Posterior cingulate gyrus (tissue), 11 donors: ENCODE data around the gene TFCP2L1.

ENCODE experiments used
- DNase-seq, 10 donors: peaks; one replicate each; pipeline versions ENCODE4 v3.0.0 to v3.0.0-alpha.2; 2020 to 2021; ENCODE audit warnings: mixed read lengths in 3 of 10
- intact Hi-C: fragments of 100-400 bp; cut with DNase I; formaldehyde crosslinking; loops from one replicate; pipeline ENCODE4 v1.15.1; 2023

Gene TFCP2L1

DNA sequence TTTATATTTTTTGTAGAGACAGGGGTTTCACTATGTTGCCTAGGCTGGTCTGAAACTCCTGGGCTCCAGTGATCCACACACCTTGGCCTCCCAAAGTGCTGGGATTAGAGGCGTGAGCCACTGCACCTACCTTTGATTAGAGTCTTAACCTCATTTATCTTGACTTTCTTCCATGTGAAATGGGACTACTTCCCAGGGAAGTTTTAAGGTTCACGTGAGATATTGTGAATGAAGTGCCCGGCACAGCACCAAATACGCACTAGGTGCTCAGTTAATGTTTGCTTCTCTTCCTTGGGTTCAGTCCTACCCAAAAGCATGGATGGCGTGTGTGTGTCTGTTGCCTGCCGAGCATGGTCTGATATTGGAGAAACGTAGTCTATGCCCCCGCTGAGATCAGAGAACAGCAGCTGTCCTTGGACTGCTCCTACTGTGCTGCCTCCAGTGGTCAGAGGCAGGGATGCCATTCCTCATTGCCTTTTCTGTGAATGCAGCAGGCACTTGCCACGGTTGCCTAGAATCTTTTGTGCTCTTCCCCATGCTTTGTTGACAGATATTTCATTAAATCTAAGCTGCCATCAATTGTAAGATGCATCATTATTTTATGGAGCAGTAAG, 12.3 kb upstream of the TFCP2L1 start:
- intact Hi-C loops: no loop called here
- peak in 5 of 10 donors; percentile 30 to 89 (median 34) for DNase-seq

GRCh38 chr2:121295911-121296650, 11.1 kb upstream of the TFCP2L1 start:
- intact Hi-C loops: no loop called here
- DNase-seq: no peak

- intact Hi-C loops: no loop called here
- DNase-seq: no peak
Measured at GRCh38 chr2:121294881-121295840, 10.2 kb upstream of the TFCP2L1 start.

DNA sequence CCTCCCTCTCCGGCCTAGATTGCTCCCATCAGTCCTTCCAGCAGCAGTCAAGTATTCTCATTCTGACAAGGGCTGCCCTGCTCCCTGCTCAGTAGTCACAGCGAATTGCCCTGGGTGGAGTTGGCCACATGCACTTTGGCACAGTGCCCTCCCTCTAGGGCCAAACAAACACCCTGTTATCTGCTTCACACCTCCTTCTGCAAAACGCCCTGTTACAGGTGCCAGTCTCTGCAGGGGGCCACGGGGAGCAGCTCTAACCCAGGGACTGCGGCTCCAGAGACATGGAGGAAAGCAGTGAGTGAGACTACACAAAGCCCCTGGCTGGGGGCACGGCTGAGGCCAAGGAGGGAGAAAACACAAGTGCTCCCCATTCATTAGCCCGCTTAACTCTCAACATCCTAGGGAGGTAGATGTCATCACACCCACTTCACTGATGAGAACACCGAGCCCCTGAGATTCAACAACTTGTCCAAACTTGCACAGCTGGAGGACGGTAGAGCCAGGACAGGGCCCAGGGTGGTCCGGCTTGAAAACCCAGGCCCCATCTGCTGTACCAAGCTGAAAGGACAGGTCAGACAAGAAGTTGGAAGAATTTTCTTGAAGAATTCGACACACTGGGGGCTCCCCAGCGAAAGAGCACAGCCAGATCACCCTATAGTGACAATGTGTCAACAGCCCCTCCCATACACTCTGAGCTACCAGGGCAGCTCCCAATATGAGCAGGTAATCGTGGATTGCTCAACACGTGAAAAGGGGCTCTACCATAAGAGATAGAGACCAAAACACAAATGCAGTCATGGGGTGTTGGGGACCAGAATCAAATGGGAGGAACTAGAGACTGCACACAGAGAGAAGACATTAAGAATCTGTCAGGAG, 8.7 kb upstream of the TFCP2L1 start:
- DNase-seq: no peak
- intact Hi-C loops: no loop called here

DNA sequence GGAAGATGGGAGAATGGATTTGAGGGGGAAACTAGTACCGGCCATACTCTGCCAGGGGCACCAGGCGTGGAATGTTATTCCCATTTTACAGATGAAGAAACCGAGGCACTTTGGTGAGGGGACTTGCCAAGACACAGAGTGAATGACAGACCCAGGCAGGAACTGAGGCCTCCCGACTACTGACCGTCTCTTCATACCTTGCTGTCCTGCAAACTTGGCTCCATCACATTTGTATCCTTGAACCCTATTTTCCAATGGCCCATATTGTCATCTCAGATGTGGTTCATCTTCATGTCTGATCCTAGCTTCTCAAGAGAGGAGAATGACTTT, 6.2 kb upstream of the TFCP2L1 start:
- DNase-seq: no peak
- intact Hi-C loops: no loop called here

GRCh38 chr2:121289271-121289670, 4.3 kb upstream of the TFCP2L1 start:
- DNase-seq: no peak
- intact Hi-C loops: no loop called here

DNA sequence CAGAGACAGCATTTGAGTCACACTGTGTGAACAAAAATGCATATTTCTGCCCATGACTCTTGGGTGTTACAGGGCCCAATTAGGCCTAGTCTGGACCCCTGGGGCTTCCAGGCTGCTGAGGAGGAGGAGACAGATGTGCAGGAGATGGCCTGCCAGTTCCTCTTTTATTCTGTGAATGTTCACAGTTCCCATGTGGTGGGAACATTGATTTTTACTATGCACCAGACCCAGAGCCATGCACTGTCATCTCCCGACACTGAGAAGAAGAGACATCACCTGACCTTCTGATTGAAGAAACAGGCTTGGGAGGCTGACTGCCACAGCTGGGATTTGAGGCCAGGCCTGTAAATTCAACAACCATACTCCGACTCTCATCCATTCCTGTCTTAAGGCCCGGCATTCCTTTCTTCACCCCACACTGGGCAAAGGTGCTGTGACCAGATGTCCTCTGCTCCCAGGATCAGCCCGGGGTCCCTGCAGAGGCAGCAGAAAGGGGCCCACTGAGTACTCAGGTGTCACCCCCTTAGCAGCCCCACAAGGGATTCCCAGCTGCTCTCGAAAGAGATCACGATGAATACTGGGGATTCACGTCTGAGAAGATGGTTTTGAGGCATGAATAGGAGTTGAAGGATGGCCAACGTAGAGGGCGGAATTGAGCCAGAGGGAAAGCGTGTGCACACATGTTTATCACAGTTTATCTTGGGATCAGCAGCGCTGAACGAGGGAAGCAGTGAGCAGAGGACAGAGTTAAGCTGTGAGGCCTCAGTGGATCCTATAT, 3.6 kb upstream of the TFCP2L1 start:
- DNase-seq: no peak
- intact Hi-C loops: no loop called here

DNA sequence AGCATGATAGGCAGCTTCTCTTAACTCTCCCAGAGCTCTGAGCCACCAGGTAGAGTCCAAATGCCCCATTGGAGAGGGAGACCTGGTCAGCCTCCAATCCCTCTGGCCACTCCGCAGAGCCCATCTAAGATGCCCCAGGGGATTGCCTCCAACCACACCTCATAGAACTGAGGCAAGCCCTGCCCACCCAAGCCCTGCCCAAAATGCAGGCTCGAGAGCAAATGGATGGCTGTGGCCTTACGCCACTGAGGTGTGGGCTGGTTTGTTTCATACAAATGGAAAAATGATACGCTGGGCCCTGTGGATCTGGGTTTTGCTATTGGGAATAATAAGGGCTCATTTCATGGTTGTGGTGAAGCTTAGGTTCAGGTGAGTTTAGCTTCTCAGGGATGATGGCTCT, 3.0 kb upstream of the TFCP2L1 start:
- intact Hi-C loops: no loop called here
- DNase-seq: no peak

- intact Hi-C loops: no loop called here
- DNase-seq: no peak
Measured at GRCh38 chr2:121287146-121287798, 2.3 kb upstream of the TFCP2L1 start.

DNA sequence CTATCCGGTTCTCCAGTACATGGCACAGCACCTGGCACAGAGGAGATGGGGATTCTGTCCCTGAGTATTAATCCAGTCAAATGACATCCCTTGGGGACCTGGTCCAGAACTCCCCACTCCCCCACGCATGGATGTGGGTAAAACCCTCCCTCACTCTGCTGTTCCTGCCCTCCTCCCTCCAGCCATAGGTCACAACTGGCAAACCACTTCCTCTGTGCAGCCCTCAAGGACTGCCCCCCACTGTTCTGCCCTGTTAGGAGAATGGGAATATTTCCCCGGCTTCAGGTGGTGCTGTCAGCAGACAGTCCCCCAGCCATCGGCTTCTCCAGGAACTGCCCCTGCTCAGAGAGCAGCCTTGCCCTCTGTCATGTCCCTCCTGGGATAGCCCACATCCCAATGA, 1.5 kb upstream of the TFCP2L1 start:
- DNase-seq: no peak
- intact Hi-C loops: no loop called here

DNA sequence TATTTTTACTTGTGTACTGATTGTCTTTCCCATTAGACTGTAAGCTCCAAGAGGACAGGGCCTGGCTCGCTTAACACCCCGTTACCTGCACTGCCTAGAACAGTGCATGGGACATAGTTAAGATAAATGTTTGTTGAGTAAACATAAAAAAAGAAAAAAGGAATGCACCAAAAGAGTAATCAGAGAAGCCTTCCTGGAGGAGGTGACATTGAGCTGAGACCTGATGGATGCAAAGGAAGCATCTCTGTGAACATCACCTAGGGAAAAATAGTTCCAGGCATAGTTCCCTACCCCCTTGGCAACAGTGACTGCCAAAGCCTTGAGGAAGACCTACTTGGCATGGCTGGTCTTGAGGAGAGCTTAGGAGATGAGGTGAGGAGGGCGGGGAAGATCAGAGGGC, 924 bp upstream of the TFCP2L1 start:
- DNase-seq: no peak
- intact Hi-C loops: no loop called here

DNA sequence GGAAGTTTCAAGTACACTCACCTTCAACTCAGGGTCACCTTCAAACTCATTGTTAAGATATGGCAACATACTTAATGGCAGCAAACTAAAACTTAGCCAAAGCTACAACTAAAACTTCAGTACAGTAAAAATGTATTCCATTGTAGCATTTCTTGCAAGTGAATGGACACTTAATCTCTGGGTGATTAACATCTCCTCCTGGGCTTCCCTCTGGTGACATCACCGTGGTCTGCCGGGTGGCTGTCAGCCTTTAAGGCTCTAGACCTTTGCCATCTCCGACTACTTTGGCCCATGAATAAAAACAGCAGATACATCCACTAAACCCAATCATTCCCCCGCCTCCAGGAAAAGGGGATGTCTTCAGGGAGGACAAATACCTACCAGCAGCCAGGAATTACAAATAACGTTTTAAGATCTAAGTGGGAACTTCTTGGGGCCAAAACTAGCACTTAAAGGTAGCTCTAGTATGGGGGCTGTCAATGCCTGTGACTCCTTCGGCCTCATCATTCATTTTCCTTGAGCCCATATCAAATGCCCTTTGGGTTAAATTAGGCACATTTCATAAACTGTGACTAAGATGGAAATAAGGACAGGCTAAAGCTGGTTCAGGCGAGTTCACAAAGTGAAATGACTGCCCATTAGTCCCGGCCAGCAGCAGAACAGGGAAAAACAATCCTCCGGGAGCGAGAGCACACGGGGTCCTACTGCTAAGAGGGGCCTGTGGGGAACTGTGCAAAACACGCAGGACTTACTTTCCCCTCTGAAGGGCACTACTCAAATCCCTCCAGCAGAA, 1.1 kb downstream of the TFCP2L1 start:
- DNase-seq: no peak
- intact Hi-C loops: no loop called here

DNA sequence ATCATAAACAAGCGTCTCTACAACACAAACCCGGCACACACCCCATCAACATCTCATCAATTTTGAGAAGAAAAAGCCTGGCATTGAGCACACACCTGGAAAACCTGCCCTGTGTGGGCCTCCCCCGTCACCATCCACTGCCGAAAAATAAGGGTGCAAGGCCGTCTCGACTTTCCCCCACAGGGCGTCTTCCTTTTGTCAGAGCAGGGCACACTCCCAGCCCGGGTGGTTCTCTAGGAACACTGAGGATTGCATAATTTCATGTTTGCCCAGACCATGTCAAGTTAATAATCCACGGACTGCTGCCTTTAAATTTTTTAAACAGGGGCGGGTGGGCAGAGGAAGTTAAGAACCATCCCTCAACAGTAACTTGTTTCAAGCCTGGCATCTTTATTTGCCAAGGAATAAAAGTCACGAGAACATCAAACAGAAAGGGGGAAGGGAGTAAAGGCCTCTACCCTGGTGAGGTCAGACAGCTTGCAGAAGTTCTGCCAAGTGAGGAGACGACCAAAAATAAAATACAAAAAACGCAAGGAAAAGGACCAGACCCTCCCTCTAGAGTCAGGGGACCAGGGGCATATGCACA, 2.1 kb downstream of the TFCP2L1 start:
- no peak for DNase-seq

GRCh38 chr2:121281694-121282093, 3.3 kb downstream of the TFCP2L1 start:
- intact Hi-C loops: no loop called here
- DNase-seq: no peak

More for the DNA sequence above, 2.1 kb downstream of the TFCP2L1 start:
- intact Hi-C loops: no loop called here

- DNase-seq: no peak
- intact Hi-C loops: no loop called here
Measured at GRCh38 chr2:121281107-121281506, 3.9 kb downstream of the TFCP2L1 start.

- intact Hi-C loops: no loop called here
- DNase-seq: no peak
Measured at GRCh38 chr2:121279476-121280220, 5.4 kb downstream of the TFCP2L1 start.

- intact Hi-C loops: no loop called here
- peak in 2 of 10 donors; percentile 55 to 64 for DNase-seq
Measured at GRCh38 chr2:121276341-121276740, 8.7 kb downstream of the TFCP2L1 start.
